ENCODE results near the gene ZNF785.
"Not testable (repeated sequence)": the region's sequence is repeated elsewhere in the genome, so short reads cannot be mapped to it uniquely, and the experiment has no call there.

Gene ZNF785

DNA sequence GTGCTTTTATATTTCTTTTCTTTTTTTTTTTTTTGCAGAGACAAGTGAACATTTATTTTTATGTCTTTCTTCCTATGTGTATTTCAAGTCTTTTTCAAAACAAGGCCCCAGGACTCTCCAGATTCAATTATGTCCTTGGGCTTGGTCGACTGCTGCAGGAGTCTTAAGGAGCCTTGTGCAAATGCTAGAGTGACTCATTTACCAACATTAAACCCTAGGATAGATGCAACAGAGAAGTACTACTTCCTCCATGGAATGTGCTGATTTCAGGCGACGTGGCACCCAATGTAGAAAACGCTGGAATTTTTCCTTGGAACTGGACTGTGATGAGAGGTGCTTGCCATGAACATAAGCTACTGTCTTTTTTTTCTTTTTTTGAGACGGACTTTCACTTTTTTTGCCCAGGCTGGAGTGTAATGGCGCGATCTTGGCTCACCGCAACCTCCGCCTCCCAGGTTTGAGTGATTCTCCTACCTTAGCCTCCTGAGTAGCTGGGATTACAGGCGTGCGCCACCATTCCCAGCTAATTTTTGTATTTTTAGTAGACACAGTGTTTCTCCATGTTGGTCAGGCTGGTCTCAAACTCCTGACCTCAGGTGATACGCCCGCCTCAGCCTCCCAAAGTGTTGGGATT, 49.0 kb downstream of the ZNF785 start:
- DNase-seq: not testable (repeated sequence)

DNA sequence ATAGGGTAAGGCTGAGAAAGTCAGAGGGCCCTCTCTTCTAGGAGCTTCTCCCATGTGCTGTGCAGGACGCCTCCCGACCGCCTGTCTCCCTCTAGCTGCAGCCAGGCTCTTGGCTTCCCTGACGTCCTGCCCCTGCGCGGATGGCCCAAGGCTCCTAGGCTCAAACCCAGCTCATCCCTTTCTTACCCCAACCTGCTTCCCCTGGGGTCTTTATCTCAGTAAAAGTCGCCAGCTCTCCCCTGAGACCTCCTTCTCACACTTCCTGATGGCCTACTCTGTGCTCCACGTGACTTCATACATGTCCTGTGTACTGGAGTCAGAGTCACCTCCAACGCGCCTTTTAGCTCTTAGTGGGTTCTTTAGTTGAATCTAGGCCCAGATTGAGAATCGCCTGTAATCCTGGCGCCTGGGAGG, 49.7 kb downstream of the ZNF785 start:
- DNase-seq: peak; percentile 47 to 67

DNA sequence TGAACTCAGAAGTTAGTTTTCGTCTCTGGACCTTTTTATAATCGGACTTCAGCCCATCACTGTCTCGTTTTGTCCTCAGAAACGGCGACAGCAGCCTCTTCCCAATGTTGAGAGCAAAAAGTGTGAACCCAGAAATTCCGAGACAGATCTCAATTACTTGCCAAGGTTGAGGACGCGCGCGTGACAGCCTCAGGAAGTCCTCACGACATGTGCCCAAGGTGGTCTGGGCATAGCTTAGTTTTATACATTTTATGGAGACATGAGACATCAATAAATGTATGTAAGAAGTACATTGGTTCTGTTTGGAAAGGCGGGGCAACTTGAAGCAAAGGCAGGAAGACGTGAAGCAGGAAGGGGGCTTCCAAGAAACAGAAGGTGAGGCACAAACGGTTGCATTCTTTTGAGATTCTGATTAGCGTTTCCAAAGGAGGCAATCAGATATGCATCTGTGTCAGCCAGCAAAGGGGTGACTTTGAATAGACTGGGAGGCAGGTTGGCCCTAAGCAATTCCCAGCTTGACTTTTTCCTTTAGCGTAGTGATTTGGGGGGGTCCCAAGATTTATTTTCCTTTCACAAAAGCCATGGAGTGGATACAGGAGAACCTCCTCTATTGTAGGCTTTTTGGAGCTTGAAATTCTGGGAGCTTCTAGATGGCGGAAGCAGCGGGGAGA, 50.3 kb downstream of the ZNF785 start:
- no peak for DNase-seq

GRCh38 chr16:30534368-30535105, 51.0 kb downstream of the ZNF785 start, which contains the start of gene ZNF747:
ZNF747 (minus strand) TSS chr16:30534858; CDS start chr16:30534679, 179 bp downstream.
- DNase-seq: peak; percentile 77 to 85

- DNase-seq: peak in 1 of 2 experiments; percentile 19
Measured at GRCh38 chr16:30533748-30534367, 51.6 kb downstream of the ZNF785 start.

GRCh38 chr16:30533146-30533522, 52.4 kb downstream of the ZNF785 start:
- DNase-seq: no peak

DNA sequence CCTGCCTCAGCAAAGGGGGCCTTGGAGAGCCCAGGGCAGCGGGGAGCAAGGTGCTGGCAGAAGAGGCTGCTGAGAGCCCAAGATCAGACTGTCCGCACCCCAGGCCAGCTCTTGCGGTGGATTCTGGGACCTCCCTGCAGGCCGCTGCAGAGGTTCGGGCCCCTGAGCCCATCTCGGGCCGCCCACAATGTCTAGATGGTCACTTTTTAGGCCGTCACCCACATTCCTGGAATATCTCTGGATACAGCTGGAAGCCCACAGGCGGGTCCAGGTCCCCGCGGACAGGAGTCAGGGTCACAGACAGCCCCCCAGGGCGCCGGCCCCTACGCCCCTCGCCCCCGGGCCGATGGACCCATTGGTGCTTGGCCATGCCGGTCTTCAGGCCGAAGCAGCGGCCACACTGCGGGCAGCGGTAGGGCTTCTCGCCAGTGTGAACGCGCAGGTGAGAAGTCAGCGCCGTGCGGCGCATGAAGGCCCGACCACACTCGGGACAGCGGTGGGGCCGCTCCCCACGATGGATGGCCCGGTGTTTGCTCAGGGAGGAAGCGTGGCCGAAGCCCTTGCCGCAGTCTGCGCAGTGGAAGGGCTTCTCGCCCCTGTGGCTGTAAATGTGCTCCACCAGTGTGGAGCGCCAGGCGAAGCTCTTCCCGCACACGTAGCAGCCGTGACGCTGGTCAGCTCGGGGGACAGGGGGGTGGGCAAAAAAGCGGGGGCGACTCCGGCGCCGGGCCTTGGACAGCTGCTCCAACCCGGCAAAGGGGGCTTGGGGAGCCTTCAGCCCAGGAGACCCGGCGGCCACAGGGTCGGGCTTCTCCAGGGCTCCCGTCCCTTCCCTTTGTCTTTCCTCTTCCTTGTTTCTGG, 53.0 kb downstream of the ZNF785 start:
- no peak for DNase-seq
